Colonic mucosa (tissue), 4 donors: Measurements from ENCODE around the gene SELENOO. TPM values are rescaled to one million over a fixed set of nuclear protein-coding genes. Genes with fewer than 3 reads are reported as not detected.

ENCODE experiments used
- DNase-seq: peaks from one replicate; pipeline ENCODE4 v3.0.0-alpha.2; 2020
- H3K27ac ChIP-seq: fragments of 200-600 bp; one replicate; pipeline ENCODE4 v1.8.0; 2021
- H3K27me3 ChIP-seq: fragments of 200-600 bp; one replicate; pipeline ENCODE4 v1.8.0; 2021
- H3K36me3 ChIP-seq: fragments of 200-600 bp; one replicate; pipeline ENCODE4 v1.8.0; 2021
- H3K4me1 ChIP-seq: fragments of 200-600 bp; one replicate; pipeline ENCODE4 v1.8.0; 2021; ENCODE audit warnings: mild to moderate bottlenecking
- H3K4me3 ChIP-seq: fragments of 200-600 bp; one replicate; pipeline ENCODE4 v1.8.0; 2021
- H3K9ac ChIP-seq, 2 donors: one replicate each; pipeline ENCODE4 v1.7.0; 2013; ENCODE audit warnings: control low read depth in 2 of 2, low read depth in 2 of 2, low read length in 2 of 2
- H3K9me3 ChIP-seq: fragments of 200-600 bp; one replicate; pipeline ENCODE4 v1.8.0; 2021
- intact Hi-C: fragments of 100-400 bp; cut with DNase I; formaldehyde crosslinking; loops from one replicate; pipeline ENCODE4 v1.14.1; 2022
- total RNA-seq, 2 donors: library from RNA; stranded (reverse); fragmentation: NEBNext Ultra II Directional in 1 of 2; extraction: Animal tissue kit (Norgen Biotek cat#: 25700) in 1 of 2; gene quantifications; one replicate each; pipeline ENCODE4 v1.2.1, GENCODE V29; 2021
- TF ChIP-seq, protein P1 (sequence below): fragments of 200-600 bp; IDR thresholded peaks from one replicate; pipeline ENCODE4 v1.8.0; 2022; ENCODE audit warnings: antibody characterized with exemption, mild to moderate bottlenecking
- donor health status: healthy.
- donor health status: DM: no; HTN: no; CAD: no.
- donor health status: DM: no; HTN: no; CAD: no.

Gene SELENOO
- total RNA-seq, 2 donors from 2014 or later: 29.1 to 36.9 TPM

DNA sequence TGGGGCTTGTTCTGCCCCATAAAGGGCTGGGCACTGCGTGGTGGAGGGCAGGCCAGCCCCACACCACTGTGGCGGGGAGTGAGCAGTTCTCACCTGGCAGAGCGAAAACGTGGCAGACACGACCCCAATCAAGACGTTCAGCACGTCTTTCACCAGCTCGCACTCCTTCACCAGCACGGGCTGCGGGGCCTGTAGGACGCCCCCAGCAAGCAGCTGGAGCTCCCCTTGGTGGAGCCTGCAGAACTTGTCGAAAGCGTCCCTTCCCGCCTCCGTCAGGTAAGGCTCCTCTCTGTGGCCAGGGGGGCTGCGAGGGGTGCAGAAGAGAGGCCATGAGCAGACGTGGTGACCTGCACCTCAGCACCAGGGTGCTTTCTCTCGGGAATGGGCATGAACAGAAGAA, 32.4 kb downstream of the SELENOO start:
- no peak for DNase-seq
- intact Hi-C loops: no loop called here
- Histone ChIP-seq H3K4me3 (no peak overlapping the region), H3K27me3 (no peaks in the 10 kb centered on the region), H3K4me1 (no peaks in the 10 kb centered on the region), H3K9me3 (no peaks in the 10 kb centered on the region), H3K27ac (no peak overlapping the region), H3K9ac (no peak overlapping the region), H3K36me3 (no peaks in the 10 kb centered on the region)
- TF ChIP-seq, protein P1, sequence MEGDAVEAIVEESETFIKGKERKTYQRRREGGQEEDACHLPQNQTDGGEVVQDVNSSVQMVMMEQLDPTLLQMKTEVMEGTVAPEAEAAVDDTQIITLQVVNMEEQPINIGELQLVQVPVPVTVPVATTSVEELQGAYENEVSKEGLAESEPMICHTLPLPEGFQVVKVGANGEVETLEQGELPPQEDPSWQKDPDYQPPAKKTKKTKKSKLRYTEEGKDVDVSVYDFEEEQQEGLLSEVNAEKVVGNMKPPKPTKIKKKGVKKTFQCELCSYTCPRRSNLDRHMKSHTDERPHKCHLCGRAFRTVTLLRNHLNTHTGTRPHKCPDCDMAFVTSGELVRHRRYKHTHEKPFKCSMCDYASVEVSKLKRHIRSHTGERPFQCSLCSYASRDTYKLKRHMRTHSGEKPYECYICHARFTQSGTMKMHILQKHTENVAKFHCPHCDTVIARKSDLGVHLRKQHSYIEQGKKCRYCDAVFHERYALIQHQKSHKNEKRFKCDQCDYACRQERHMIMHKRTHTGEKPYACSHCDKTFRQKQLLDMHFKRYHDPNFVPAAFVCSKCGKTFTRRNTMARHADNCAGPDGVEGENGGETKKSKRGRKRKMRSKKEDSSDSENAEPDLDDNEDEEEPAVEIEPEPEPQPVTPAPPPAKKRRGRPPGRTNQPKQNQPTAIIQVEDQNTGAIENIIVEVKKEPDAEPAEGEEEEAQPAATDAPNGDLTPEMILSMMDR: no peak

DNA sequence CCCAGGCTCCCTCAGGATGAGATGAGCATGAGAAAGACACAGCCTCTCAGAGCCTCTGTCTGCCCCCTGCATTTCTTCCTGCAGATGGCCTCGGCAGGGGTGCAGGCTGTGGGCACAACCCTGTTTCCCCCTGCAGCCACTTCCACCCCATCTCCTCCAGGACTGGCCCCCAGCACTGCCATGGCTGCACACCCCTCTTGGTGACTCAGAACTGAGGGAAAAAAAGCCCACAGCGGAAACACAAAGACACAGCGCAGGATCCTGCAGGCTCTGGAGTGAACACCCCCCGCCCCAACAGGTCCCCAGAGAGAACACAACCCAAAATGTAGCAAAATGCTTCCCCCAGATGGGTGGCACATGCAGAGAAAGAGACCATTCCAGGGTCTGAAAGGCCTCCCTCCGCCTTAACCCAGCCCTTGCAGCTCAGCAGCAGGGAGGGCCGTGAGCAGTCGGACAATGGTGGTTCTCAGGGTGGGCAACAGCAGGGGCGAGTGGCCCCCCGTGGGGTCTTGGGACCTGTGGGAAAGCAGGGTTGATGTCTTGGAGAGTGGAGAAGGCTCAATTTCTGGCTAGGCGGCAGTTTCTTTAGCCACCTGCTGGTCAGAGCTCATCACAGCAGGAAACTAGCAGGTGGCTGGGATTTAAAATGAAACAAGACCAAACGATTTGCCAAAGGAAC, 36.1 kb downstream of the SELENOO start:
- no peak for DNase-seq
- TF ChIP-seq, protein P1: peak; percentile 38
- Histone ChIP-seq H3K9me3 (no peaks in the 10 kb centered on the region), H3K4me1 (peaks cover 4% of the 10 kb centered on the region), H3K4me3 (no peak overlapping the region), H3K27me3 (no peaks in the 10 kb centered on the region), H3K36me3 (no peaks in the 10 kb centered on the region), H3K27ac (no peak overlapping the region), H3K9ac (no peak overlapping the region)
- intact Hi-C loops: no loop called here

GRCh38 chr22:50238755-50239154, 37.9 kb downstream of the SELENOO start:
- Histone ChIP-seq H3K4me1 (peaks cover 17% of the 10 kb centered on the region), H3K36me3 (no peaks in the 10 kb centered on the region), H3K4me3 (no peak overlapping the region), H3K27me3 (no peaks in the 10 kb centered on the region), H3K9me3 (no peaks in the 10 kb centered on the region), H3K9ac (no peak overlapping the region), H3K27ac (no peak overlapping the region)
- intact Hi-C loops: no loop called here
- DNase-seq: no peak
- TF ChIP-seq, protein P1: no peak

GRCh38 chr22:50242406-50242949, 41.7 kb downstream of the SELENOO start:
- H3K36me3 ChIP-seq: no peaks in the 10 kb centered on the region
- peak overlapping the region in 1 of 2 donors; percentile 9 for H3K9ac ChIP-seq
- H3K4me1 ChIP-seq: peaks cover 27% of the 10 kb centered on the region

GRCh38 chr22:50243685-50244419, 43.0 kb downstream of the SELENOO start:
- Histone ChIP-seq H3K27ac (peak overlapping the region; percentile 85), H3K27me3 (no peaks in the 10 kb centered on the region), H3K36me3 (no peaks in the 10 kb centered on the region), H3K4me1 (peaks cover 34% of the 10 kb centered on the region), H3K9ac (peak overlapping the region; percentile 79 to 89), H3K4me3 (peak overlapping the region; percentile 91), H3K9me3 (no peaks in the 10 kb centered on the region)
- TF ChIP-seq, protein P1: no peak
- intact Hi-C loops: no loop called here
- no peak for DNase-seq

More at GRCh38 chr22:50242406-50242949, 41.7 kb downstream of the SELENOO start:
- intact Hi-C loops: no loop called here
- no peak for DNase-seq
- Histone ChIP-seq H3K27ac (no peak overlapping the region), H3K9me3 (no peaks in the 10 kb centered on the region), H3K4me3 (peak overlapping the region; percentile 91), H3K27me3 (no peaks in the 10 kb centered on the region)
- TF ChIP-seq, protein P1: no peak
